B cell (primary cell): ENCODE measurements around the gene NTRK3. TPM values are rescaled to one million over a fixed set of nuclear protein-coding genes. Genes with fewer than 3 reads are reported as not detected.

Experiments
- ATAC-seq: fragments of 200-7000 bp; cut with Tn5 transposase; one replicate; pipeline ENCODE4 v1.10.0; 2021; ENCODE audit warnings: low read depth, mild to moderate bottlenecking, moderate number of reproducible peaks, moderate library complexity
- CTCF ChIA-PET: fragments of 350-600 bp; sonication (Branson Sonifier 250); formaldehyde crosslinking; loops from one replicate; lab custom pipeline; 2021; ENCODE audit warnings: antibody characterized with exemption, inconsistent platforms; lab: Charles Lee
- POLR2A ChIA-PET: fragments of 350-600 bp; sonication (Branson Sonifier 250); formaldehyde crosslinking; loops from one replicate; lab custom pipeline; 2021; ENCODE audit warnings: antibody characterized with exemption; lab: Charles Lee
- DNase-seq: peaks from one replicate; pipeline ENCODE4 v3.0.0; 2013
- H2AFZ ChIP-seq: 2 replicates; pipeline ENCODE4 v1.6.1; 2012; ENCODE audit warnings: mild to moderate bottlenecking, low read depth, low read length; ENCODE audit not compliant: insufficient read depth, poor library complexity, severe bottlenecking
- H3K27ac ChIP-seq, 2 donors: 1 replicate in 1 of 2; 2 replicates in 1 of 2; pipeline ENCODE4 v1.5.1; 2012 to 2013; ENCODE audit warnings: low read length in 2 of 2, mild to moderate bottlenecking in 2 of 2, moderate library complexity in 1 of 2
- H3K27me3 ChIP-seq, 4 experiments: fragments of 200-600 bp in 1 of 4; sonication (generic) in 1 of 4; replicated peaks in 1 of 4; 1 replicate in 2 of 4; 2 replicates in 2 of 4; pipeline versions ENCODE4 v1.6.1 to v1.7.0; 2013 to 2016; ENCODE audit warnings: low read length in 3 of 4, mild to moderate bottlenecking in 2 of 4, mixed read lengths in 1 of 4, moderate library complexity in 1 of 4; ENCODE audit not compliant: insufficient read depth in 4 of 4, control insufficient read depth in 3 of 4; ENCODE audit errors: control extremely low read depth in 1 of 4
- H3K36me3 ChIP-seq, 2 experiments: replicated peaks in 1 of 2; 1 replicate in 1 of 2; 2 replicates in 1 of 2; pipeline versions ENCODE4 v1.6.1 to v1.7.1; 2013; ENCODE audit warnings: low read length in 1 of 2; ENCODE audit not compliant: insufficient read depth in 2 of 2, control insufficient read depth in 1 of 2; ENCODE audit errors: control extremely low read depth in 1 of 2, extremely low read depth in 1 of 2
- H3K4me1 ChIP-seq, 2 donors: fragments of 200-600 bp in 1 of 2; sonication (generic) in 1 of 2; 1 replicate in 1 of 2; 2 replicates in 1 of 2; pipeline versions ENCODE4 v1.5.1 to v1.6.1; 2013 to 2017; ENCODE audit warnings: low read length in 2 of 2; ENCODE audit not compliant: control insufficient read depth in 2 of 2, insufficient read depth in 2 of 2
- H3K4me2 ChIP-seq: replicated peaks from 2 replicates; pipeline ENCODE3; 2012; ENCODE audit warnings: mild to moderate bottlenecking, low read depth, low read length; ENCODE audit not compliant: poor library complexity, severe bottlenecking
- H3K4me3 ChIP-seq, 5 experiments: fragments of 200-600 bp in 1 of 5; sonication (generic) in 1 of 5; 1 replicate in 3 of 5; 2 replicates in 2 of 5; pipeline versions ENCODE4 v1.5.1 to v1.7.0; 2011 to 2016; ENCODE audit warnings: low read length in 4 of 5, mild to moderate bottlenecking in 4 of 5, low read depth in 2 of 5, control low read depth in 1 of 5, moderate library complexity in 1 of 5; ENCODE audit not compliant: insufficient read depth in 1 of 5; ENCODE audit errors: control extremely low read depth in 1 of 5, extremely low read depth in 1 of 5
- H3K79me2 ChIP-seq: fragments of 200-600 bp; sonication (generic); one replicate; pipeline ENCODE4 v1.6.0; 2016; ENCODE audit warnings: low read length; ENCODE audit not compliant: control insufficient read depth, insufficient read depth
- H3K9ac ChIP-seq: fragments of 200-600 bp; sonication (generic); 2 replicates; pipeline ENCODE4 v1.6.1; 2017; ENCODE audit warnings: mild to moderate bottlenecking, low read length, moderate library complexity
- H3K9me3 ChIP-seq, 3 donors: one replicate each; pipeline versions ENCODE4 v1.6.1 to v1.7.1; 2013; ENCODE audit warnings: low read length in 2 of 3; ENCODE audit not compliant: control insufficient read depth in 2 of 3, insufficient read depth in 1 of 3; ENCODE audit errors: control extremely low read depth in 1 of 3
- H4K20me1 ChIP-seq: 2 replicates; pipeline ENCODE4 v1.6.0; 2012; ENCODE audit warnings: mild to moderate bottlenecking, low read length; ENCODE audit not compliant: insufficient read depth, control insufficient read depth, poor library complexity, severe bottlenecking
- H3K27ac Mint-ChIP-seq: one replicate; pipeline ENCODE4 v1.8.0; 2021; ENCODE audit warnings: mixed read lengths
- H3K27me3 Mint-ChIP-seq: one replicate; pipeline ENCODE4 v1.8.0; 2021; ENCODE audit warnings: mixed read lengths
- H3K4me1 Mint-ChIP-seq: one replicate; pipeline ENCODE4 v1.8.0; 2021; ENCODE audit warnings: mixed read lengths
- H3K4me3 Mint-ChIP-seq: one replicate; pipeline ENCODE4 v1.8.0; 2021; ENCODE audit warnings: mixed read lengths
- H3K9me3 Mint-ChIP-seq: one replicate; pipeline ENCODE4 v1.8.0; 2022; ENCODE audit warnings: mixed read lengths; ENCODE audit not compliant: insufficient read depth
- EZH2 ChIP-seq: IDR thresholded peaks from 2 replicates; pipeline ENCODE4 v1.6.1; 2012; ENCODE audit warnings: borderline replicate concordance, low read depth, mild to moderate bottlenecking, moderate library complexity, low read length; ENCODE audit not compliant: insufficient read depth, poor library complexity, severe bottlenecking
- WGBS: methylation state at CpG from one replicate; pipeline ENCODE4 v1.1.5; 2013; ENCODE audit warnings: missing lambda C conversion rate; ENCODE audit not compliant: insufficient coverage; 5-methylcytosine and 5-hydroxymethylcytosine counted together
- intact Hi-C: fragments of 100-400 bp; cut with micrococcal nuclease; formaldehyde crosslinking; loops from one replicate; pipeline ENCODE4 v1.10.0; 2022
- polyA plus RNA-seq: library from polyadenylated mRNA; depleted of rRNA; stranded (reverse); fragments of >200 nt; gene quantifications from 2 replicates; pipeline ENCODE4 v1.2.3, GENCODE V29; 2012
- total RNA-seq, 2 donors: library from RNA; stranded (reverse); fragments of 120-200 nt in 1 of 2; gene quantifications; 1 replicate in 1 of 2; 2 replicates in 1 of 2; pipeline versions ENCODE4 v1.2.3 to v1.2.4, GENCODE V29; 2013 to 2022
- TF ChIP-seq, protein P1 (sequence below): fragments of 200-600 bp; IDR thresholded peaks from one replicate; pipeline ENCODE4 v1.8.0; 2022; ENCODE audit warnings: antibody characterized with exemption, mild to moderate bottlenecking

NTRK3 gene
- total and polyA plus RNA-seq, 2 donors (not counting 1 experiment from before 2014, with no cell fraction given): not detected

DNA sequence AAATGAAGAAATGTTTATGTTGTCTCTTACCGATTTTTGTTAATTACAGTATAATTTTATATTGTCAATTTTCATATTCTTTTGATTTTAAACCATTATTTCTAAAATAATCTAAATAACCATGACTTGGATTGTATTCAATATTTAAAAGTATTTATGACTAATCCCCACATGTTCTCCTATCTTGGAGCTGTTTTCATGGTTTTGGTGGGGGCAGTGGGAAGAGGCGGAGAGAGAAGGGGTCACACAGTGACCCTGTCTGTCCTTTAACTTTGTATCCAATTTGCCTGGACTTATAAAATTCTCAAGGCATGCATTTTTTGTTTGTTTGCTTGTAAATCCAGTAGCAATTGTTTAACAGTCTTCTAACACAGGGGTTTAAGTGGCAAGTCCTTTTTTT is 407.4 kb downstream of the NTRK3 start:
- no peak overlapping the region for H3K27ac Mint-ChIP-seq
- H3K4me3 ChIP-seq: no peak overlapping the region
- no peak for DNase-seq
- H3K9ac ChIP-seq: no peak overlapping the region
- H3K27me3 ChIP-seq: no peaks in the 10 kb centered on the region
- H3K27ac ChIP-seq: no peak overlapping the region
- H3K9me3 Mint-ChIP-seq: no peaks in the 10 kb centered on the region
- H4K20me1 ChIP-seq: no peaks in the 10 kb centered on the region
- peaks cover 0 to 1% (median 0%) of the 10 kb centered on the region in 3 donors for H3K9me3 ChIP-seq
- no peaks in the 10 kb centered on the region for H3K79me2 ChIP-seq
- no peaks in the 10 kb centered on the region for H3K36me3 ChIP-seq
- H3K4me1 ChIP-seq: no peaks in the 10 kb centered on the region
- no peak overlapping the region for H3K4me3 Mint-ChIP-seq
- no peaks in the 10 kb centered on the region for H3K4me1 Mint-ChIP-seq
- H3K27me3 Mint-ChIP-seq: no peaks in the 10 kb centered on the region
- ATAC-seq: no peak
- TF ChIP-seq, protein P1, sequence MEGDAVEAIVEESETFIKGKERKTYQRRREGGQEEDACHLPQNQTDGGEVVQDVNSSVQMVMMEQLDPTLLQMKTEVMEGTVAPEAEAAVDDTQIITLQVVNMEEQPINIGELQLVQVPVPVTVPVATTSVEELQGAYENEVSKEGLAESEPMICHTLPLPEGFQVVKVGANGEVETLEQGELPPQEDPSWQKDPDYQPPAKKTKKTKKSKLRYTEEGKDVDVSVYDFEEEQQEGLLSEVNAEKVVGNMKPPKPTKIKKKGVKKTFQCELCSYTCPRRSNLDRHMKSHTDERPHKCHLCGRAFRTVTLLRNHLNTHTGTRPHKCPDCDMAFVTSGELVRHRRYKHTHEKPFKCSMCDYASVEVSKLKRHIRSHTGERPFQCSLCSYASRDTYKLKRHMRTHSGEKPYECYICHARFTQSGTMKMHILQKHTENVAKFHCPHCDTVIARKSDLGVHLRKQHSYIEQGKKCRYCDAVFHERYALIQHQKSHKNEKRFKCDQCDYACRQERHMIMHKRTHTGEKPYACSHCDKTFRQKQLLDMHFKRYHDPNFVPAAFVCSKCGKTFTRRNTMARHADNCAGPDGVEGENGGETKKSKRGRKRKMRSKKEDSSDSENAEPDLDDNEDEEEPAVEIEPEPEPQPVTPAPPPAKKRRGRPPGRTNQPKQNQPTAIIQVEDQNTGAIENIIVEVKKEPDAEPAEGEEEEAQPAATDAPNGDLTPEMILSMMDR: no peak
- TF ChIP-seq EZH2: no peak
- CTCF ChIA-PET: no interaction called here
- no peak overlapping the region for H2AFZ ChIP-seq
- POLR2A ChIA-PET: no interaction called here
- no peak overlapping the region for H3K4me2 ChIP-seq
- intact Hi-C loops: no loop called here
- no CpG with 5 or more reads among the region's 2 CpGs for WGBS

DNA sequence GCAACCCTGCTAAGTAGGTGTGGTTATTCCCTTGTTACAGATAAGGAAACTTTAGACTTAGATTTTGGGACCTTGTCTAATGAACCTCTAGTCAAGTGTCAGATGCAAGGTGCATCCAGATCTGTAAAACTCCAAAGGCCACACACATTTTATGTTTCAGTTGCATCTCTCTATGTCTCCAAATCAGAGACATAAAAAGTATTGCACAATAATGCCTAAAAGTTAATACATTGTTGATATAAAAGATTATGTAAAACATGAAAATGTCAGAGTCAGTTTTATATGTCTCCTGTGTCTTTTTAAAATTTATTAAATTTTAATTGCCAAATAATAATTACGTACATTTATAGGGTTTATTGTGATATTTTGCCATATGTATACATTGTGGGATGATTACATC is 408.5 kb downstream of the NTRK3 start:
- Histone ChIP-seq H3K4me3 (no peak overlapping the region), H3K27me3 (no peaks in the 10 kb centered on the region), H4K20me1 (no peaks in the 10 kb centered on the region), H3K27ac (no peak overlapping the region), H2AFZ (no peak overlapping the region), H3K4me1 (no peaks in the 10 kb centered on the region), H3K4me2 (no peak overlapping the region), H3K9ac (no peak overlapping the region), H3K36me3 (no peaks in the 10 kb centered on the region), H3K79me2 (no peaks in the 10 kb centered on the region), H3K9me3 (peaks cover 0 to 1% (median 0%) of the 10 kb centered on the region in 3 donors)
- Mint-ChIP-seq H3K4me1 (no peaks in the 10 kb centered on the region), H3K27ac (no peak overlapping the region), H3K9me3 (no peaks in the 10 kb centered on the region), H3K27me3 (no peaks in the 10 kb centered on the region), H3K4me3 (no peak overlapping the region)
- TF ChIP-seq, protein P1: no peak
- no peak for TF ChIP-seq EZH2
- DNase-seq (no peak), ATAC-seq (no peak)
- intact Hi-C loops: no loop called here
- POLR2A ChIA-PET: no interaction called here
- CTCF ChIA-PET: no interaction called here
- no CpG with 5 or more reads among the region's 1 CpG for WGBS
